H1 (cell line): Measurements from ENCODE around the gene CFAP210. TPM values are rescaled to one million over a fixed set of nuclear protein-coding genes. Genes with fewer than 3 reads are reported as not detected.
A peak's percentile ranks its signal among the peaks of the same experiment; 100 is the strongest.

Experiments
- CTCF ChIA-PET: fragments of 300-600 bp; sonication (Branson Sonifier 250); formaldehyde crosslinking; loops from one replicate; lab custom pipeline; 2021; ENCODE audit not compliant: partially characterized antibody; lab: Charles Lee
- POLR2A ChIA-PET: fragments of 300-600 bp; sonication (Branson Sonifier 250); formaldehyde crosslinking; loops from one replicate; lab custom pipeline; 2021; ENCODE audit warnings: inconsistent platforms; ENCODE audit not compliant: partially characterized antibody; lab: Charles Lee
- DNase-seq, 2 experiments: peaks; one replicate each; pipeline versions ENCODE4 v3.0.0 to v3.0.0-alpha.2; 2010 to 2022; ENCODE audit warnings: low spot score in 2 of 2, low read depth in 1 of 2, mixed read lengths in 1 of 2
- FAIRE-seq: peaks from 2 replicates; lab custom pipeline; 2011; peaks lifted over from hg19 to GRCh38; lab: Jason Lieb, UNC
- H2AFZ ChIP-seq: 2 replicates; pipeline ENCODE4 v1.8.1; 2012; ENCODE audit warnings: low read length, inconsistent platforms
- H2AK5ac ChIP-seq: 2 replicates; pipeline ENCODE4 v1.6.1; 2013; ENCODE audit warnings: low read depth, low read length
- H2BK120ac ChIP-seq: replicated peaks from 2 replicates; pipeline ENCODE3; 2013; ENCODE audit warnings: low read depth, low read length, inconsistent platforms
- H2BK12ac ChIP-seq: 2 replicates; pipeline ENCODE4 v1.6.1; 2013; ENCODE audit warnings: low read depth, low read length
- H2BK15ac ChIP-seq: 2 replicates; pipeline ENCODE4 v1.6.1; 2013; ENCODE audit warnings: low read length
- H2BK20ac ChIP-seq: 2 replicates; pipeline ENCODE4 v1.6.1; 2013; ENCODE audit warnings: low read length
- H2BK5ac ChIP-seq: 2 replicates; pipeline ENCODE4 v1.6.1; 2013; ENCODE audit warnings: low read depth, low read length
- H3K14ac ChIP-seq: 2 replicates; pipeline ENCODE4 v1.6.1; 2013; ENCODE audit warnings: inconsistent platforms; ENCODE audit not compliant: insufficient read length
- H3K18ac ChIP-seq: 2 replicates; pipeline ENCODE4 v1.6.1; 2013; ENCODE audit warnings: low read length; ENCODE audit errors: extremely low read depth
- H3K23ac ChIP-seq: 2 replicates; pipeline ENCODE4 v1.6.1; 2013; ENCODE audit warnings: inconsistent platforms; ENCODE audit not compliant: insufficient read length
- H3K23me2 ChIP-seq: 2 replicates; pipeline ENCODE4 v1.6.1; 2013; ENCODE audit warnings: low read depth, low read length
- H3K27ac ChIP-seq: 2 replicates; pipeline ENCODE4 v1.6.1; 2011; ENCODE audit warnings: low read depth, low read length, inconsistent platforms
- H3K27me3 ChIP-seq, 4 experiments: replicated peaks in 1 of 4; 1 replicate in 1 of 4; 2 replicates in 3 of 4; pipeline versions ENCODE4 v1.6.1 to v1.8.1; 2011 to 2013; ENCODE audit warnings: low read length in 3 of 4, mild to moderate bottlenecking in 3 of 4, inconsistent platforms in 2 of 4, mixed read lengths in 2 of 4, moderate library complexity in 1 of 4; ENCODE audit not compliant: control insufficient read depth in 3 of 4, insufficient read depth in 3 of 4; ENCODE audit errors: extremely low read depth in 1 of 4
- H3K36me3 ChIP-seq, 4 experiments: 2 replicates each; pipeline versions ENCODE4 v1.6.1 to v1.8.1; 2011 to 2013; ENCODE audit warnings: mild to moderate bottlenecking in 4 of 4, low read length in 3 of 4, moderate library complexity in 2 of 4, control low read depth in 1 of 4, inconsistent platforms in 1 of 4; ENCODE audit not compliant: insufficient read depth in 4 of 4, control insufficient read depth in 2 of 4
- H3K4ac ChIP-seq: replicated peaks from 2 replicates; pipeline ENCODE3; 2013; ENCODE audit warnings: low read length, low read depth, mixed read lengths, inconsistent platforms; ENCODE audit not compliant: insufficient read length
- H3K4me1 ChIP-seq, 4 experiments: replicated peaks in 1 of 4; 1 replicate in 1 of 4; 2 replicates in 3 of 4; pipeline versions ENCODE4 v1.6.1 to v1.8.1; 2011 to 2013; ENCODE audit warnings: low read length in 3 of 4, inconsistent platforms in 2 of 4, mixed read lengths in 1 of 4; ENCODE audit not compliant: insufficient read depth in 4 of 4, control insufficient read depth in 3 of 4
- H3K4me2 ChIP-seq, 2 experiments: 2 replicates each; pipeline versions ENCODE4 v1.6.1 to v1.8.1; 2011 to 2013; ENCODE audit warnings: low read depth in 2 of 2, low read length in 2 of 2, control low read depth in 1 of 2, inconsistent platforms in 1 of 2, mild to moderate bottlenecking in 1 of 2; ENCODE audit not compliant: insufficient read depth in 1 of 2
- H3K4me3 ChIP-seq, 4 experiments: fragments of 200-600, 300-600 bp in 1 of 4; sonication (generic), shearing (Covaris generic), sonication (Bioruptor Twin) in 1 of 4; 2 replicates each; pipeline versions ENCODE4 v1.5.1 to v1.8.1; 2011 to 2016; ENCODE audit warnings: low read length in 4 of 4, low read depth in 3 of 4, control low read depth in 2 of 4, inconsistent platforms in 2 of 4, mild to moderate bottlenecking in 2 of 4, mixed read lengths in 1 of 4, moderate library complexity in 1 of 4; ENCODE audit not compliant: insufficient read depth in 2 of 4; ENCODE audit errors: extremely low read depth in 1 of 4
- H3K56ac ChIP-seq: replicated peaks from 2 replicates; pipeline ENCODE3; 2013; ENCODE audit warnings: low read depth, mild to moderate bottlenecking, mixed read lengths, low read length, inconsistent platforms; ENCODE audit not compliant: insufficient read length
- H3K79me1 ChIP-seq: 2 replicates; pipeline ENCODE4 v1.6.1; 2013; ENCODE audit warnings: low read depth, low read length, control low read depth
- H3K79me2 ChIP-seq, 2 experiments: 2 replicates each; pipeline versions ENCODE4 v1.6.1 to v1.8.1; 2012 to 2013; ENCODE audit warnings: low read length in 2 of 2, mild to moderate bottlenecking in 2 of 2, inconsistent platforms in 1 of 2; ENCODE audit not compliant: insufficient read depth in 2 of 2, control insufficient read depth in 1 of 2
- H3K9ac ChIP-seq, 4 experiments: replicated peaks in 1 of 4; 1 replicate in 1 of 4; 2 replicates in 3 of 4; pipeline versions ENCODE4 v1.6.1 to v1.8.1; 2011 to 2013; ENCODE audit warnings: low read depth in 3 of 4, low read length in 3 of 4, control low read depth in 2 of 4, mild to moderate bottlenecking in 2 of 4, moderate library complexity in 2 of 4, inconsistent platforms in 1 of 4; ENCODE audit errors: extremely low read depth in 1 of 4
- H3K9me3 ChIP-seq, 2 experiments: 2 replicates each; pipeline versions ENCODE4 v1.6.1 to v1.8.1; 2012 to 2013; ENCODE audit warnings: mild to moderate bottlenecking in 2 of 2, moderate library complexity in 2 of 2, control low read depth in 1 of 2, inconsistent platforms in 1 of 2, low read depth in 1 of 2, low read length in 1 of 2, mixed read lengths in 1 of 2; ENCODE audit not compliant: insufficient read depth in 2 of 2
- H4K20me1 ChIP-seq, 2 experiments: replicated peaks in 1 of 2; 2 replicates each; pipeline versions ENCODE3 to v1.8.1; 2011 to 2013; ENCODE audit warnings: inconsistent platforms in 2 of 2, low read length in 2 of 2, mild to moderate bottlenecking in 1 of 2; ENCODE audit not compliant: insufficient read depth in 2 of 2, control insufficient read depth in 1 of 2
- H4K5ac ChIP-seq: 2 replicates; pipeline ENCODE4 v1.6.1; 2013; ENCODE audit warnings: low read length, low read depth, mixed read lengths, inconsistent platforms; ENCODE audit not compliant: insufficient read length
- H4K8ac ChIP-seq: 2 replicates; pipeline ENCODE4 v1.8.0; 2013; ENCODE audit warnings: mild to moderate bottlenecking, moderate library complexity, low read length, inconsistent platforms; ENCODE audit not compliant: insufficient read depth; ENCODE audit errors: extremely low read depth
- H4K91ac ChIP-seq: replicated peaks from 2 replicates; pipeline ENCODE3; 2013; ENCODE audit warnings: low read length, mixed read lengths, inconsistent platforms; ENCODE audit not compliant: insufficient read length
- CBX8 ChIP-seq: fragments of 300-800, 300-1000 bp; sonication (generic); IDR thresholded peaks from 2 replicates; pipeline ENCODE4 v1.7.1; 2016; ENCODE audit warnings: low read depth, low read length, borderline replicate concordance
- KDM4A ChIP-seq: IDR thresholded peaks from one replicate; pipeline ENCODE4 v1.7.1; 2012; ENCODE audit warnings: low read depth, mild to moderate bottlenecking, moderate library complexity, low read length, inconsistent platforms; ENCODE audit not compliant: severe bottlenecking
- WGBS, 2 experiments: shearing (Covaris generic) in 1 of 2; methylation state at CpG; one replicate each; pipeline versions ENCODE4 v1.1.6 to v1.1.7; 2013 to 2015; ENCODE audit warnings: low lambda C conversion rate in 2 of 2, mixed read lengths in 2 of 2, inconsistent platforms in 1 of 2, low coverage in 1 of 2, missing lambda C conversion rate in 1 of 2; ENCODE audit not compliant: insufficient replicate concordance in 2 of 2, insufficient coverage in 1 of 2, insufficient read length in 1 of 2; ENCODE audit errors: extremely low coverage in 1 of 2, missing lambda C conversion rate in 1 of 2; 5-methylcytosine and 5-hydroxymethylcytosine counted together
- polyA plus RNA-seq, 7 experiments: library from polyadenylated mRNA; depleted of rRNA in 3 of 7; stranded (reverse) in 5 of 7; unstranded in 2 of 7; fragments of >200 nt in 5 of 7; fragments of 200-250 nt in 2 of 7; gene quantifications; 1 replicate in 5 of 7; 2 replicates in 1 of 7; 4 replicates in 1 of 7; pipeline versions ENCODE4 v1.2.1 to v1.2.3, GENCODE V29; 2011 to 2013; ENCODE audit warnings: missing spikeins in 2 of 7, mixed read lengths in 2 of 7
- total RNA-seq: library from RNA; stranded (reverse); fragmentation: NEBNext Ultra II Directional; extraction: Animal tissue kit (Norgen Biotek cat#: 25700); gene quantifications from 2 replicates; pipeline ENCODE4 v1.2.1, GENCODE V29; 2021

CFAP210 gene
- total and polyA plus RNA-seq, 2 of the 8 experiments (the other 6 are each of a cell fraction or from before 2014, with no cell fraction given) = 0.06 to 0.37 TPM

DNA sequence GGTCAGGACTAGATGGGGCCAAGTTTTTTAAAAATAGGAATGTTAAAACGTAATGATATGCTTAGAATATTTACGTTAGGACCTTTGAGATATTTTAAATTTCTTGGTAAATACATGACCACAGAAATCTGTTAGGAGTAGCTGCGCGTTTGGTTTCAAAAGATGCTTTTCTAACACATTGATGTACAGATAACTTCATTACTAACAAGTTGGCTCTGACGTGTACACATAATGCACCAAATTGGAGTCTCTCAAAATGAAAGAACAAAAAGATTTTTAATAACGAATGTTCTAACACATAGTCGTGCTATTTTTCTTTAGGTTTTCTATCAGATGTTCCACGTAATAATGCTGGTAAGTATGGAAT is 672 bp upstream of the CFAP210 start:
- Histone ChIP-seq H3K4me1 (peaks cover 0 to 1% (median 0%) of the 10 kb centered on the region in 4 experiments; a peak in 1 of 7 replicates), H3K79me1 (no peaks in the 10 kb centered on the region), H4K91ac (no peak overlapping the region), H3K4me3 (peak overlapping the region; percentile 64 to 93 (median 78)), H2BK5ac (peak overlapping the region; percentile 95; the same call in 1 of the 2 replicates), H4K20me1 (no peaks in the 10 kb centered on the region), H2AK5ac (no peak overlapping the region), H3K4me2 (peak overlapping the region; percentile 66 to 98), H2BK12ac (no peak overlapping the region), H2BK15ac (no peak overlapping the region), H3K56ac (no peak overlapping the region), H3K9ac (peak overlapping the region in 3 of 4 experiments; percentile 63 to 92 (median 90); a peak in 6 of 7 replicates), H3K9me3 (no peaks in the 10 kb centered on the region), H4K5ac (no peak overlapping the region), H3K27ac (peak overlapping the region; percentile 90), H3K79me2 (no peaks in the 10 kb centered on the region), H2BK120ac (no peak overlapping the region), H2AFZ (0 out of 2 replicates have a peak overlapping the region, but pooled peaks have one; percentile 52), H3K14ac (no peak overlapping the region), H3K18ac (no peak overlapping the region), H3K23me2 (peaks cover 5% of the 10 kb centered on the region), H3K36me3 (peaks cover 0 to 17% (median 0%) of the 10 kb centered on the region in 4 experiments; a peak in 2 of 8 replicates), H3K27me3 (no peaks in the 10 kb centered on the region), H4K8ac (no peak overlapping the region), H3K23ac (no peak overlapping the region), H2BK20ac (no peak overlapping the region), H3K4ac (no peak overlapping the region)
- 51% methylated on average over 8 of the region's 8 CpGs; no CpG with 5 or more reads in 1 of the 2 experiments for WGBS, 2 experiments
- FAIRE-seq = no peak
- POLR2A ChIA-PET = interaction anchor here (0.7 to 2.5 kb wide), 6 partner anchors 9 to 96 kb away, joined by 3 to 6 read pairs (median 4); partner anchors contain the start of gene KLHL23
- TF ChIP-seq KDM4A (no peak), CBX8 (no peak)
- CTCF ChIA-PET = interaction anchor here (0.5 kb wide), 1 partner anchor 95 kb away, joined by 3 read pairs; no protein-coding TSS in a partner anchor
- no peak for DNase-seq
